Stimulated activated CD4-positive, alpha-beta T cell treated with anti-CD3 and anti-CD28 coated beads, Interleukin-2, amount 100 ng/mL, for 48 hours (primary cell): ENCODE data around the gene CTCF.

Experiments
- DNase-seq, 2 donors: peaks; one replicate each; pipeline ENCODE4 v3.0.0-alpha.2; 2020

CTCF gene

GRCh38 chr16:67653789-67654402, 91.6 kb downstream of the CTCF start:
- DNase-seq = no peak

GRCh38 chr16:67654403-67654911, 92.1 kb downstream of the CTCF start:
- DNase-seq = no peak

GRCh38 chr16:67655363-67655762, 93.0 kb downstream of the CTCF start:
- DNase-seq = no peak

GRCh38 chr16:67656344-67657016, 94.2 kb downstream of the CTCF start:
- DNase-seq = no peak

- no peak for DNase-seq
Observed at GRCh38 chr16:67657017-67657608, 94.8 kb downstream of the CTCF start.

- DNase-seq = no peak
Observed at GRCh38 chr16:67657751-67658518, 95.6 kb downstream of the CTCF start.

- no peak for DNase-seq
Observed at GRCh38 chr16:67658849-67659674, 96.7 kb downstream of the CTCF start.

- peak; percentile 93 to 96 for DNase-seq
Observed at GRCh38 chr16:67659675-67660563, 97.6 kb downstream of the CTCF start, which contains the start of gene ACD. ACD (minus strand) TSS chr16:67660260; CDS start chr16:67660220, 40 bp downstream.

GRCh38 chr16:67660564-67661028, 98.3 kb downstream of the CTCF start, which contains the start of gene PARD6A:
PARD6A (plus strand) TSS chr16:67660960; CDS start chr16:67661039, 79 bp downstream.
- DNase-seq = peak; percentile 92

GRCh38 chr16:67661101-67661761, 98.9 kb downstream of the CTCF start:
- DNase-seq = no peak

- no peak for DNase-seq
Observed at GRCh38 chr16:67661886-67662652, 99.7 kb downstream of the CTCF start.

GRCh38 chr16:67662653-67663010, 100.3 kb downstream of the CTCF start:
- no peak for DNase-seq

GRCh38 chr16:67663151-67663876, 101.0 kb downstream of the CTCF start:
- peak in 1 of 2 donors; percentile 33 for DNase-seq

- DNase-seq = no peak
Observed at GRCh38 chr16:67663877-67664222, 101.5 kb downstream of the CTCF start.

- DNase-seq = no peak
Observed at GRCh38 chr16:67664258-67664657, 101.9 kb downstream of the CTCF start.

GRCh38 chr16:67664871-67665270, 102.5 kb downstream of the CTCF start:
- DNase-seq = no peak

- DNase-seq = no peak
Observed at GRCh38 chr16:67665598-67665997, 103.3 kb downstream of the CTCF start.

- no peak for DNase-seq
Observed at GRCh38 chr16:67666032-67666551, 103.8 kb downstream of the CTCF start.
